NT2/D1 (cell line): ENCODE results near the gene SMG7.

Experiments
- SUZ12 ChIP-seq: IDR thresholded peaks from 2 replicates; pipeline ENCODE4 v1.6.1; 2011; ENCODE audit not compliant: insufficient read length, insufficient read depth; ENCODE audit errors: extremely low read depth
- YY1 ChIP-seq: IDR thresholded peaks from 2 replicates; pipeline ENCODE4 v1.6.1; 2011; ENCODE audit not compliant: insufficient read length, insufficient read depth
- ZNF274 ChIP-seq: IDR thresholded peaks from 2 replicates; pipeline ENCODE4 v1.6.1; 2011; ENCODE audit warnings: mild to moderate bottlenecking, low read depth, low read length

DNA sequence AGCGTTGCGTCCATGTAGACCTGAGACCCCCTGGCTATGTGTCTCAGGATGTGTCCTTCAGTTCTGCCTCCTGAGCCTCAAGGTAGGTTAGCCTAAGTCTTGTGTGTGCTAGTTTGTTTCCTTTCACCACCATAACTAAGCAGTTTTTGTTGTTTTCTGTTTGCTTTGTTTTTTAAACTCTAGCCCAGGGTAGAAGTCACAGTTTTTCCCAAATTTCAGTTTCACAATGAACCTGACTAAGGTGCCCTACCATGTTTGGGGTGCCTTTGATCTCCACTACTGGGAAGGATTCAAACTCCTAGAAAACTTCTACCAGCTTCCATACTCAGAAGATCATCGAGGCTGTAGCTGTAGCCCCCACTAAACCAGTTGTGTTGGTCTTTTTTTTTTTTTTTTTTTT is 14.8 kb upstream of the SMG7 start:
- TF ChIP-seq YY1: no peak
- TF ChIP-seq ZNF274: no peak
- TF ChIP-seq SUZ12: no peak
